DOHH2 (cell line): ENCODE data around the gene PITPNM3.

ENCODE experiments used
- H3F3A ChIP-seq: fragments of 200-600 bp; sonication (generic), shearing (Covaris generic); 2 replicates; pipeline ENCODE4 v1.6.0; 2016; ENCODE audit warnings: antibody characterized with exemption, mild to moderate bottlenecking; ENCODE audit not compliant: control insufficient read depth, insufficient read depth
- H3K27ac ChIP-seq: fragments of 200-600 bp; sonication (generic); 2 replicates; pipeline ENCODE4 v1.5.1; 2014; ENCODE audit warnings: low read depth, mild to moderate bottlenecking, low read length, moderate library complexity
- H3K27me3 ChIP-seq: fragments of 200-600 bp; sonication (generic); 2 replicates; pipeline ENCODE4 v1.6.1; 2014; ENCODE audit warnings: mild to moderate bottlenecking, low read length, mixed read lengths; ENCODE audit not compliant: control insufficient read depth
- H3K36me3 ChIP-seq: fragments of 200-600 bp; sonication (generic); 2 replicates; pipeline ENCODE4 v1.6.1; 2014; ENCODE audit warnings: mild to moderate bottlenecking, low read length, moderate library complexity, mixed read lengths; ENCODE audit not compliant: control insufficient read depth
- H3K4me1 ChIP-seq: fragments of 200-600 bp; sonication (generic); 2 replicates; pipeline ENCODE4 v1.6.1; 2014; ENCODE audit warnings: mild to moderate bottlenecking, low read length, mixed read lengths; ENCODE audit not compliant: control insufficient read depth
- H3K4me2 ChIP-seq: fragments of 200-600 bp; sonication (generic); 2 replicates; pipeline ENCODE4 v1.6.0; 2014; ENCODE audit warnings: mild to moderate bottlenecking, low read length, moderate library complexity
- H3K4me3 ChIP-seq: fragments of 200-600 bp; sonication (generic); 2 replicates; pipeline ENCODE4 v1.5.1; 2014; ENCODE audit warnings: mild to moderate bottlenecking, low read length, mixed read lengths
- H3K79me2 ChIP-seq: fragments of 200-600 bp; sonication (generic); 2 replicates; pipeline ENCODE4 v1.6.1; 2014; ENCODE audit warnings: mild to moderate bottlenecking, low read length, mixed read lengths; ENCODE audit not compliant: control insufficient read depth
- H3K9me2 ChIP-seq: fragments of 200-600 bp; sonication (generic); replicated peaks from 2 replicates; pipeline ENCODE4 v1.6.1; 2014; ENCODE audit warnings: mild to moderate bottlenecking, low read length, mixed read lengths; ENCODE audit not compliant: control insufficient read depth
- H3K9me3 ChIP-seq: fragments of 200-600 bp; sonication (generic); 2 replicates; pipeline ENCODE4 v1.6.1; 2014; ENCODE audit warnings: antibody characterized with exemption, low read length, mixed read lengths; ENCODE audit not compliant: control insufficient read depth, insufficient read depth
- H4K20me1 ChIP-seq: fragments of 200-600 bp; sonication (generic); 2 replicates; pipeline ENCODE4 v1.6.0; 2014; ENCODE audit warnings: low read depth, mild to moderate bottlenecking, antibody characterized with exemption, low read length, moderate library complexity; ENCODE audit not compliant: control insufficient read depth, insufficient read depth
- EZH2phosphoT487 ChIP-seq: fragments of 200-600 bp; sonication (generic); IDR thresholded peaks from 2 replicates; pipeline ENCODE4 v1.6.1; 2017; ENCODE audit warnings: borderline replicate concordance, mild to moderate bottlenecking, antibody characterized with exemption, low read length, moderate library complexity, mixed read lengths
- TF ChIP-seq, protein P1 (sequence below): fragments of 200-600 bp; sonication (generic); IDR thresholded peaks from one replicate; pipeline ENCODE4 v1.5.1; 2014; ENCODE audit warnings: antibody characterized with exemption, mild to moderate bottlenecking, low read depth, low read length; ENCODE audit not compliant: poor library complexity, severe bottlenecking

Gene PITPNM3

DNA sequence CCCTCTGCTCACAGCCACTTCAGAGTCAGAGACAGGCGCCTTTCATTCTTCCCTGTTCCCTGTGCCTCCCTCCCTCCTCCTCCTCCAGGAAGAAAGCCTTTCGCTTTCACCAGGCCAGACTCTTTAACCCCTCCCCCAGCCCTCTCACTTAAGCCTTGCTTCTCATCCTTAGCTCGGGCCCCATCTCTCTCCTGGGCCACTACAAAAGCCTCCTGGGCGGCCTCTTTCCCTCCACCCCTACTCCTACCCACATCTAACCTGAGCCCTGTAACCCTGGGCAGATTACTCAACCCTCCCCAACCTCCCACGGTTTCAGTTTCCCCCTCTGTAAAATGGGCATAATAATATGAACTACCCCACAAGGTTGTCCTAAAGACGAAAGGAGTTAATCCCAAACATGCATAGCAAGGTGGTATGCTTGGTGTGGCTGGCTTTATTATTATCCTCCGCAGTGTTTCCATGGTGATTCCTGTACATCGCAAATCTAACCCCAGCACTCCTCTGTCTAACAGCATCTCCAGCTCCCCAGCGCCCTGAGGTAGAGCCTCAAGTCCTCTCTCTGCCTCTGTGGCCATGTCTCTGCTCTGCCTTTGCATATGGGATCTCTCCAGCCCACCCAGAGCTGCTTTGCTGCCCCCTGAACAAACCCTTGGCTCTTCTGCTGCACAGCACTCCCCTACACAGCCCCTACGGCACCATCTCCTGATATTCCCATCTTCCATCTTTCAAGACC lies 94.4 kb downstream of the PITPNM3 start:
- no peak overlapping the region for H3K4me2 ChIP-seq
- H3K27ac ChIP-seq, result no peak overlapping the region
- no peaks in the 10 kb centered on the region for H3K9me2 ChIP-seq
- H3K79me2 ChIP-seq, result no peaks in the 10 kb centered on the region
- H3K4me1 ChIP-seq, result no peaks in the 10 kb centered on the region
- H4K20me1 ChIP-seq, result no peaks in the 10 kb centered on the region
- no peaks in the 10 kb centered on the region for H3K36me3 ChIP-seq
- no peaks in the 10 kb centered on the region for H3K9me3 ChIP-seq
- TF ChIP-seq EZH2phosphoT487, result no peak
- TF ChIP-seq, protein P1, sequence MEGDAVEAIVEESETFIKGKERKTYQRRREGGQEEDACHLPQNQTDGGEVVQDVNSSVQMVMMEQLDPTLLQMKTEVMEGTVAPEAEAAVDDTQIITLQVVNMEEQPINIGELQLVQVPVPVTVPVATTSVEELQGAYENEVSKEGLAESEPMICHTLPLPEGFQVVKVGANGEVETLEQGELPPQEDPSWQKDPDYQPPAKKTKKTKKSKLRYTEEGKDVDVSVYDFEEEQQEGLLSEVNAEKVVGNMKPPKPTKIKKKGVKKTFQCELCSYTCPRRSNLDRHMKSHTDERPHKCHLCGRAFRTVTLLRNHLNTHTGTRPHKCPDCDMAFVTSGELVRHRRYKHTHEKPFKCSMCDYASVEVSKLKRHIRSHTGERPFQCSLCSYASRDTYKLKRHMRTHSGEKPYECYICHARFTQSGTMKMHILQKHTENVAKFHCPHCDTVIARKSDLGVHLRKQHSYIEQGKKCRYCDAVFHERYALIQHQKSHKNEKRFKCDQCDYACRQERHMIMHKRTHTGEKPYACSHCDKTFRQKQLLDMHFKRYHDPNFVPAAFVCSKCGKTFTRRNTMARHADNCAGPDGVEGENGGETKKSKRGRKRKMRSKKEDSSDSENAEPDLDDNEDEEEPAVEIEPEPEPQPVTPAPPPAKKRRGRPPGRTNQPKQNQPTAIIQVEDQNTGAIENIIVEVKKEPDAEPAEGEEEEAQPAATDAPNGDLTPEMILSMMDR, result no peak
- no peaks in the 10 kb centered on the region for H3K27me3 ChIP-seq
- H3K4me3 ChIP-seq, result no peak overlapping the region
- H3F3A ChIP-seq, result no peaks in the 10 kb centered on the region

GRCh38 chr17:6461246-6461645 lies 95.1 kb downstream of the PITPNM3 start:
- Histone ChIP-seq H3K4me3 (no peak overlapping the region), H3K9me3 (no peaks in the 10 kb centered on the region)

DNA sequence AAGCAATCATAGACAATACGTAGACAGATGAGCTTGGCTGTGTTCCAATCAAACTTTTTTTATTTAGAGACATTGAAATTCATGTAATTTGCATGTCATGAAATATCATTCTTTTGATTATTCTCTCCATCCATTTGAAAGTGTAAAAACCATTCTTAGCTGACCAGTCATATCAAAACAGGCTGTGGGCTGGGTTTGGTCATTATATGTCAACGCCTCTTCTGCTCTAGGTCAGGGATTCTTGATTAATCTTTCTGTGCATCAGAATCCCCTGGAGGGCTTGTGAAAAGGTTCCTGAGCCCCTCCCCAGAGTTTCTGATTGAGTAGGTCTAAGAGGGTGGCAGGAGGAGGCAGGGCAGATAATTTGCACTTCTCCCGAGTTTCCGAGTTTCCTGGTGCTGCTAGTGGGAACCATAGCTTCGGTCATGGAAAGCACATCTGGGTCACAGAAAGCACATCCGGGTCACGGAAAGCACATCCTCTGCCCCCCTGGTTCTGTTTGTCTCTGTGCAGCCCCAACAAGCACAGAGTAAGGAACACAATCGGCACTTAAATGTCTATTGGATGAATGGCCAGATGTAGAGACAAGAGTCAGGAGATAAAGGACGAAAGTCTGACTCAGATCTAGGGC lies 95.7 kb downstream of the PITPNM3 start:
- H3K79me2 ChIP-seq, result no peaks in the 10 kb centered on the region
- H3K27ac ChIP-seq, result no peak overlapping the region
- H3K4me2 ChIP-seq, result no peak overlapping the region
- no peaks in the 10 kb centered on the region for H3K27me3 ChIP-seq
- no peaks in the 10 kb centered on the region for H3F3A ChIP-seq
- H3K4me3 ChIP-seq, result no peak overlapping the region
- H3K36me3 ChIP-seq, result no peaks in the 10 kb centered on the region
- H3K9me3 ChIP-seq, result no peaks in the 10 kb centered on the region
- no peaks in the 10 kb centered on the region for H4K20me1 ChIP-seq
- H3K4me1 ChIP-seq, result no peaks in the 10 kb centered on the region
- H3K9me2 ChIP-seq, result no peaks in the 10 kb centered on the region
- no peak for TF ChIP-seq EZH2phosphoT487
- TF ChIP-seq, protein P1, result no peak

More at GRCh38 chr17:6461246-6461645, 95.1 kb downstream of the PITPNM3 start:
- no peak overlapping the region for H3K27ac ChIP-seq
- TF ChIP-seq EZH2phosphoT487, result no peak
- TF ChIP-seq, protein P1, result no peak
- H4K20me1 ChIP-seq, result no peaks in the 10 kb centered on the region
- no peaks in the 10 kb centered on the region for H3K79me2 ChIP-seq
- H3F3A ChIP-seq, result no peaks in the 10 kb centered on the region
- no peaks in the 10 kb centered on the region for H3K9me2 ChIP-seq
- H3K36me3 ChIP-seq, result no peaks in the 10 kb centered on the region
- H3K27me3 ChIP-seq, result no peaks in the 10 kb centered on the region
- H3K4me1 ChIP-seq, result no peaks in the 10 kb centered on the region
- no peak overlapping the region for H3K4me2 ChIP-seq
